ENCODE measurements around the gene DNAJB13. TPM values are rescaled to one million over a fixed set of nuclear protein-coding genes. Genes with fewer than 3 reads are reported as not detected.

The DNAJB13 gene
- total and polyA plus RNA-seq, 2 of the 4 experiments (the other 2 are of a cell fraction) = 0.18 to 0.48 TPM

DNA sequence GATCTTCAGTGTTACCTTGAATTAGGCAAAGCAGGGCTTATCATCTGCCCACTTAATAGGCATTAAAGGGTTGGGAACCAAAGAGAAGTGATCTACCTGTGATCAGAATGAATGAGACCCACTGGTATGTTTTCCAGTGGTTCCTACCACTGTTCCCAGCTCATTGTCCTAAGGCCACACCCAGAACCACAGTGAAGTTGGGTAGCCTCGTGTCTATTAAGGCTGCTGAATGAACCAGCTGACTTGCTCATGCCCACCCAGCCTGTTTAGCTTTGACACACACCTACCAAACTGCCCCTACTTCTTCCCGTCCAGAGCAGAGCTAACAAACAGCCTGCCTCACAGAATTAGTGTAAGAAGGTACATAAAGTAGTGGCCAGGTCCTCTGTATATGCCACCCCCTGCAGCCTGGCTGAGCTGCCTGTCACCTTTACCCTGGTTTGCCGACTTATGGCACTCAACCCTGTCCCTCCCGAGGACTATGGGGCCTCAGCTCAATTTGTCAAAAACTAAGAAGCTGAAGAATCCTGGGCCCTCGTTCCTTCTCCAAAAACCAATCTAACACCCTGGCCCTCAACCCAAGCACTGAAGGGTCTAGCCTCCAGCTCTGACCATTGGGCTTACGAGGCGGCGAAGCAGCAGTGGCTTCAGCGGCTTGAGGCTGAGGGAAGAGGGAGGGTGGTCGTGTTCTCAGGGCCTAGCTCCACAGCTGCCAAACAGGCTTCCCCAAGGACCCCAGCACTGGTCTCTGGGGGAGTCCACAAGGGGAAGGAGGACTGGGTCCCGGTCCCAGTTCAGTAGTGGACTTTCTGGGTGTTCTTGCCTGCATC lies 22.0 kb downstream of the DNAJB13 start:
- Histone ChIP-seq H3K4ac (ENCODE audit: low read depth, low read length) (no peak overlapping the region), H3K36me3 (ENCODE audit: control insufficient read depth, insufficient read depth, low read length) (no peaks in the 10 kb centered on the region), H3K27me3 (ENCODE audit: control insufficient read depth, insufficient read depth, low read length) (no peaks in the 10 kb centered on the region), H3K23ac (ENCODE audit: low read depth, low read length) (no peak overlapping the region), H3K4me2 (ENCODE audit: low read depth, low read length) (no peak overlapping the region), H2AK9ac (replicated peaks; ENCODE audit: low read depth, low read length, poor library complexity) (no peak overlapping the region), H3K56ac (ENCODE audit: extremely low read depth, insufficient read depth, low read length) (no peak overlapping the region), H3K4me3 (ENCODE audit: insufficient read depth, low read depth, low read length) (no peak overlapping the region), H4K91ac (ENCODE audit: insufficient read depth, low read depth, low read length) (no peak overlapping the region), H3K9me3 (ENCODE audit: control insufficient read depth, insufficient read depth, low read length) (no peaks in the 10 kb centered on the region), H2BK20ac (ENCODE audit: low read depth, low read length) (no peak overlapping the region), H4K20me1 (ENCODE audit: insufficient read depth, low read length) (no peaks in the 10 kb centered on the region), H3K18ac (ENCODE audit: low read depth, low read length) (no peak overlapping the region), H2AFZ (replicated peaks; ENCODE audit: low read length, poor library complexity) (no peak overlapping the region), H2BK5ac (ENCODE audit: low read depth, low read length, poor library complexity, severe bottlenecking) (no peak overlapping the region), H3K9ac (ENCODE audit: low read depth, low read length) (no peak overlapping the region), H3K14ac (replicated peaks; ENCODE audit: low read depth, low read length) (no peak overlapping the region), H3K27ac (ENCODE audit: insufficient read depth, low read length) (no peak overlapping the region), H2BK15ac (ENCODE audit: low read depth, low read length) (no peak overlapping the region), H2BK120ac (ENCODE audit: low read depth, low read length) (no peak overlapping the region), H3K9me1 (ENCODE audit: insufficient read depth, low read length) (0 out of 2 replicates have a peak, but pooled peaks cover 4% of the 10 kb centered on the region), H4K5ac (ENCODE audit: low read depth, low read length) (no peak overlapping the region), H3K79me1 (ENCODE audit: low read depth in 1 of 2, low read length in 2 of 2) (no peaks in the 10 kb centered on the region), H2AK5ac (ENCODE audit: low read depth, low read length) (no peak overlapping the region), H3K4me1 (ENCODE audit: control insufficient read depth, insufficient read depth, low read length) (no peaks in the 10 kb centered on the region), H4K8ac (ENCODE audit: low read depth in 2 of 2, low read length in 2 of 2) (no peak overlapping the region)
- in situ Hi-C loops (cut with MboI; ENCODE audit: low sequenced_read_pairs) (no loop called here), intact Hi-C loops (cut with micrococcal nuclease) (no loop called here), dilution Hi-C loops (cut with HindIII; ENCODE audit: low sequenced_read_pairs, unreplicated experiment) (no loop called here)
- POLR2A ChIA-PET (ENCODE audit: unreplicated experiment) = no interaction called here
- TF ChIP-seq CHD1 (IDR thresholded peaks at IDR 0.05; ENCODE audit: low read depth, low read length) = no peak
- no peak for TF ChIP-seq MAFK (IDR thresholded peaks at IDR 0.05; ENCODE audit: low read depth, low read length)
- TF ChIP-seq RAD21 (IDR thresholded peaks at IDR 0.05; ENCODE audit: low read length) = no peak
- no peak for TF ChIP-seq POLR2A (IDR thresholded peaks at IDR 0.05; ENCODE audit: low read depth, low read length)
- TF ChIP-seq, protein P1, sequence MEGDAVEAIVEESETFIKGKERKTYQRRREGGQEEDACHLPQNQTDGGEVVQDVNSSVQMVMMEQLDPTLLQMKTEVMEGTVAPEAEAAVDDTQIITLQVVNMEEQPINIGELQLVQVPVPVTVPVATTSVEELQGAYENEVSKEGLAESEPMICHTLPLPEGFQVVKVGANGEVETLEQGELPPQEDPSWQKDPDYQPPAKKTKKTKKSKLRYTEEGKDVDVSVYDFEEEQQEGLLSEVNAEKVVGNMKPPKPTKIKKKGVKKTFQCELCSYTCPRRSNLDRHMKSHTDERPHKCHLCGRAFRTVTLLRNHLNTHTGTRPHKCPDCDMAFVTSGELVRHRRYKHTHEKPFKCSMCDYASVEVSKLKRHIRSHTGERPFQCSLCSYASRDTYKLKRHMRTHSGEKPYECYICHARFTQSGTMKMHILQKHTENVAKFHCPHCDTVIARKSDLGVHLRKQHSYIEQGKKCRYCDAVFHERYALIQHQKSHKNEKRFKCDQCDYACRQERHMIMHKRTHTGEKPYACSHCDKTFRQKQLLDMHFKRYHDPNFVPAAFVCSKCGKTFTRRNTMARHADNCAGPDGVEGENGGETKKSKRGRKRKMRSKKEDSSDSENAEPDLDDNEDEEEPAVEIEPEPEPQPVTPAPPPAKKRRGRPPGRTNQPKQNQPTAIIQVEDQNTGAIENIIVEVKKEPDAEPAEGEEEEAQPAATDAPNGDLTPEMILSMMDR (conservative IDR thresholded peaks at IDR 0.05; ENCODE audit: low read depth, low read length) = no peak
- TF ChIP-seq MXI1 (IDR thresholded peaks at IDR 0.05; ENCODE audit: borderline replicate concordance, low read depth, low read length) = no peak
- no peak for TF ChIP-seq MAZ (IDR thresholded peaks at IDR 0.05; ENCODE audit: borderline replicate concordance, low read depth, low read length)
- no peak for TF ChIP-seq SMC3 (IDR thresholded peaks at IDR 0.05; ENCODE audit: low read depth, low read length)
- no peak for TF ChIP-seq FOS (IDR thresholded peaks at IDR 0.05; ENCODE audit: low read depth, low read length)
- TF ChIP-seq BHLHE40 (IDR thresholded peaks at IDR 0.05; ENCODE audit: low read depth, low read length) = no peak
- TF ChIP-seq USF2 (IDR thresholded peaks at IDR 0.05; ENCODE audit: low read depth, low read length) = no peak
- no peak for TF ChIP-seq ELK1 (IDR thresholded peaks at IDR 0.05; ENCODE audit: borderline replicate concordance, low read depth, low read length)
- no peak for TF ChIP-seq RFX5 (IDR thresholded peaks at IDR 0.05; ENCODE audit: low read depth, low read length)
- no peak for TF ChIP-seq CEBPB (IDR thresholded peaks at IDR 0.05; ENCODE audit: low read depth, low read length)
- no peak for DNase-seq
- no peak for ATAC-seq (ENCODE audit: low read depth)
- WGBS, 2 experiments (ENCODE audit: extremely low coverage in 2 of 2, insufficient read length in 1 of 2) = 71% methylated on average over 1 of the region's 11 CpGs; no CpG with 5 or more reads in 1 of the 2 experiments
- CTCF ChIA-PET = no interaction called here
- no TSS peak for BruUV-seq (replicated peaks)

Measured in IMR-90 (cell line).